Esophagus squamous epithelium (tissue), 4 donors: Measurements from ENCODE around the gene CBFA2T3.

Source experiments
- CTCF ChIP-seq, 6 experiments: fragments of 450-650 bp in 4 of 6; fragments of 200-600 bp in 2 of 6; sonication (generic) in 2 of 6; IDR thresholded peaks; one replicate each; pipeline ENCODE4 v1.5.1; 2016 to 2019; ENCODE audit warnings: antibody characterized with exemption in 6 of 6, mild to moderate bottlenecking in 4 of 6, moderate library complexity in 4 of 6
- POLR2A ChIP-seq, 4 donors: fragments of 450-650 bp; IDR thresholded peaks; one replicate each; pipeline ENCODE4 v1.6.1; 2017; ENCODE audit warnings: antibody characterized with exemption in 4 of 4, mild to moderate bottlenecking in 4 of 4, moderate library complexity in 3 of 4

GRCh38 chr16:88894681-88895300 is 82.2 kb downstream of the CBFA2T3 start:
- TF ChIP-seq CTCF (IDR thresholded peaks at IDR 0.05) (no peak), POLR2A (IDR thresholded peaks at IDR 0.05) (no peak)
